Keratinocyte (primary cell): ENCODE results near the gene HEPACAM2. TPM values are rescaled to one million over a fixed set of nuclear protein-coding genes. Genes with fewer than 3 reads are reported as not detected.
A peak's percentile ranks its signal among the peaks of the same experiment; 100 is the strongest.

Source experiments
- DNase-seq: peaks from one replicate; pipeline ENCODE4 v3.0.0-alpha.2; 2011; ENCODE audit warnings: low read depth, missing footprints, low spot score
- FAIRE-seq: peaks from 2 replicates; lab custom pipeline; 2011; peaks lifted over from hg19 to GRCh38; lab: Jason Lieb, UNC
- H2AFZ ChIP-seq: 2 replicates; pipeline ENCODE4 v1.6.0; 2012; ENCODE audit warnings: low read length, control low read depth, inconsistent platforms; ENCODE audit not compliant: control insufficient read depth
- H3K27ac ChIP-seq: 2 replicates; pipeline ENCODE4 v1.5.1; 2011; ENCODE audit warnings: low read length; ENCODE audit not compliant: control insufficient read depth, insufficient read depth
- H3K27me3 ChIP-seq: 3 replicates; pipeline ENCODE4 v1.6.0; 2011; ENCODE audit warnings: low read length; ENCODE audit not compliant: control insufficient read depth, insufficient read depth; ENCODE audit errors: extremely low read depth
- H3K36me3 ChIP-seq, 2 experiments: 2 replicates in 1 of 2; 3 replicates in 1 of 2; pipeline ENCODE4 v1.5.1; 2011; ENCODE audit warnings: low read length in 2 of 2, mild to moderate bottlenecking in 1 of 2; ENCODE audit not compliant: control insufficient read depth in 2 of 2, insufficient read depth in 2 of 2; ENCODE audit errors: extremely low read depth in 1 of 2
- H3K4me1 ChIP-seq: 3 replicates; pipeline ENCODE4 v1.5.1; 2011; ENCODE audit warnings: low read length; ENCODE audit not compliant: control insufficient read depth, insufficient read depth; ENCODE audit errors: extremely low read depth
- H3K4me2 ChIP-seq: 3 replicates; pipeline ENCODE4 v1.6.0; 2011; ENCODE audit warnings: low read depth, low read length; ENCODE audit not compliant: control insufficient read depth, insufficient read depth; ENCODE audit errors: extremely low read depth
- H3K4me3 ChIP-seq, 3 experiments: fragments of 200-600 bp in 1 of 3; sonication (generic) in 1 of 3; 2 replicates in 2 of 3; 3 replicates in 1 of 3; pipeline ENCODE4 v1.5.1; 2011 to 2016; ENCODE audit warnings: low read length in 3 of 3, mild to moderate bottlenecking in 3 of 3, control low read depth in 2 of 3, inconsistent platforms in 1 of 3, low read depth in 1 of 3, mixed read lengths in 1 of 3, mixed run types in 1 of 3, moderate library complexity in 1 of 3; ENCODE audit not compliant: control insufficient read depth in 2 of 3, insufficient read depth in 2 of 3; ENCODE audit errors: extremely low read depth in 1 of 3
- H3K79me2 ChIP-seq: 2 replicates; pipeline ENCODE4 v1.6.0; 2012; ENCODE audit warnings: low read length; ENCODE audit not compliant: control insufficient read depth, insufficient read depth
- H3K9ac ChIP-seq: 3 replicates; pipeline ENCODE4 v1.6.0; 2011; ENCODE audit warnings: low read length; ENCODE audit not compliant: control insufficient read depth, insufficient read depth; ENCODE audit errors: extremely low read depth
- H3K9me1 ChIP-seq: 3 replicates; pipeline ENCODE4 v1.6.0; 2011; ENCODE audit warnings: low read length; ENCODE audit not compliant: control insufficient read depth, insufficient read depth; ENCODE audit errors: extremely low read depth
- H3K9me3 ChIP-seq: 2 replicates; pipeline ENCODE4 v1.5.1; 2012; ENCODE audit warnings: low read depth, low read length; ENCODE audit not compliant: control insufficient read depth
- H4K20me1 ChIP-seq: 3 replicates; pipeline ENCODE4 v1.6.0; 2011; ENCODE audit warnings: low read length; ENCODE audit not compliant: control insufficient read depth, insufficient read depth; ENCODE audit errors: extremely low read depth
- EZH2 ChIP-seq: IDR thresholded peaks from one replicate; pipeline ENCODE4 v1.6.1; 2012; ENCODE audit warnings: inconsistent platforms, mild to moderate bottlenecking, low read length, moderate library complexity
- dilution Hi-C: fragments of 300-500 bp; cut with MboI; formaldehyde crosslinking; loops from one replicate; pipeline ENCODE4 v1.7.0; 2020; ENCODE audit warnings: low sequenced_read_pairs; ENCODE audit not compliant: extremely low pct_ligation_motif_present
- polyA plus RNA-seq, 5 experiments: library from polyadenylated mRNA; depleted of rRNA in 3 of 5; stranded (reverse) in 3 of 5; stranded (forward) in 1 of 5; unstranded in 1 of 5; fragments of >200 nt; gene quantifications; 1 replicate in 1 of 5; 2 replicates in 3 of 5; 3 replicates in 1 of 5; pipeline versions ENCODE4 v1.2.1 to v1.2.3, GENCODE V29; 2011 to 2012; ENCODE audit warnings: missing spikeins in 2 of 5, low read depth in 1 of 5, low replicate concordance in 1 of 5
- TF ChIP-seq, protein P1 (sequence below), 3 experiments: IDR thresholded peaks in 1 of 3; conservative IDR thresholded peaks in 1 of 3; optimal IDR thresholded peaks in 1 of 3; 2 replicates in 2 of 3; 3 replicates in 1 of 3; pipeline versions ENCODE3 to v1.5.1; 2011; ENCODE audit warnings: low read length in 3 of 3, mild to moderate bottlenecking in 3 of 3, moderate library complexity in 2 of 3, control low read depth in 1 of 3, inconsistent platforms in 1 of 3; ENCODE audit not compliant: insufficient read depth in 2 of 3; ENCODE audit errors: extremely low read depth in 1 of 3

HEPACAM2 gene
- polyA plus RNA-seq, 1 donor (not counting 4 experiments of a cell fraction or from before 2014, with no cell fraction given): not detected

DNA sequence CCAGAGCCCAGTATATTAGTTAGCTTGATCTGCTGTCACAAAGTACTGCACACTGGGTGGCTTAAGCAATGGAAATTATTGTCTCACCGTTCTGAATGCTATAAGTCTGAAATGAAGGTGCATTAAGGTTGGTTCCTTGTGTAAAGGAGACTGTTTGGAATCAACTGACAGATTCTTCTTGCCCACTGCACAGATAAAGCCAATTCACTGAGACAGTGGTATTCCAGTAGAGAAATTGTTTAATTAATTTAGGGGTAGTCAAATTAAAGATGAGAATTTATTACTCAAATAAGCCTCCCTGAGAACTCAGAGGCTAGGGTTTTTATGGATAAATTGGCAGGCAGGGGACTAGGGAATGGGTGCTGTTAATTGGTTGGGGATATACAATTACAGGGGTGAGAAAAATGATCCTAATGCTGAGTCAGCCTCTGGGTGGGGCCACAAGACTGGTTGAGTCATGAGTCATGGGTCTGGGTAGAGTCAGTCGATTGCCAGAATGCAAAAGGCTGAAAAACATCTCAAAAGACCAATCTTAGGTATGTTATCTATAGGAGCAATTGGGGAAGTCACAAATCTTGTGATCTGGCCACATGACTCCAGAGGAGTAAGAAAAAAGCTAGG is 54.6 kb downstream of the HEPACAM2 start:
- dilution Hi-C loops: no loop called here
- no peak overlapping the region for H2AFZ ChIP-seq

DNA sequence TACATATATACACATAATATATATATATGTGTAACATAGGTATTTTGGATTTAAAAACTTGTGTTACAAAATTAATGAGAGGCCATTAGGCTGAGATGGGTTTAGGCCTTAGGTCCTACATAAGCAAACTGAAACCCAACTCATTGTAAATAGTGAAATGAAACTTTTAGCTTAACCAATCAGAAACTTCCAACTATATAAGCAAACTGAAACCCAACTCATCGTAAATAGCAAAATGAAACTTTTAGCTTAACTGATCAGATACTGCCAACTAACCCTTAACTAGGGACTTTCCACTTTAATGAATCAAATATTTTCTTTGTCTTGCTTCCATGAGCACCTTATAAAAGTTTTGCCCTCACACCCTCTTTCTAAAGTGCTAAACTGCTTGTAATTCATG is 60.8 kb downstream of the HEPACAM2 start:
- H3K4me3 ChIP-seq: no peak overlapping the region
- no peaks in the 10 kb centered on the region for H3K4me1 ChIP-seq
- dilution Hi-C loops: no loop called here
- DNase-seq (no peak), FAIRE-seq (peak; percentile 66)
- no peak overlapping the region for H3K4me2 ChIP-seq
- H2AFZ ChIP-seq: no peak overlapping the region
- no peaks in the 10 kb centered on the region for H3K9me1 ChIP-seq
- H3K27me3 ChIP-seq: no peaks in the 10 kb centered on the region
- TF ChIP-seq EZH2: no peak
- TF ChIP-seq, protein P1, sequence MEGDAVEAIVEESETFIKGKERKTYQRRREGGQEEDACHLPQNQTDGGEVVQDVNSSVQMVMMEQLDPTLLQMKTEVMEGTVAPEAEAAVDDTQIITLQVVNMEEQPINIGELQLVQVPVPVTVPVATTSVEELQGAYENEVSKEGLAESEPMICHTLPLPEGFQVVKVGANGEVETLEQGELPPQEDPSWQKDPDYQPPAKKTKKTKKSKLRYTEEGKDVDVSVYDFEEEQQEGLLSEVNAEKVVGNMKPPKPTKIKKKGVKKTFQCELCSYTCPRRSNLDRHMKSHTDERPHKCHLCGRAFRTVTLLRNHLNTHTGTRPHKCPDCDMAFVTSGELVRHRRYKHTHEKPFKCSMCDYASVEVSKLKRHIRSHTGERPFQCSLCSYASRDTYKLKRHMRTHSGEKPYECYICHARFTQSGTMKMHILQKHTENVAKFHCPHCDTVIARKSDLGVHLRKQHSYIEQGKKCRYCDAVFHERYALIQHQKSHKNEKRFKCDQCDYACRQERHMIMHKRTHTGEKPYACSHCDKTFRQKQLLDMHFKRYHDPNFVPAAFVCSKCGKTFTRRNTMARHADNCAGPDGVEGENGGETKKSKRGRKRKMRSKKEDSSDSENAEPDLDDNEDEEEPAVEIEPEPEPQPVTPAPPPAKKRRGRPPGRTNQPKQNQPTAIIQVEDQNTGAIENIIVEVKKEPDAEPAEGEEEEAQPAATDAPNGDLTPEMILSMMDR (optimal IDR thresholded peaks at IDR 0.05 in 1 of 3, IDR thresholded peaks at IDR 0.05 in 1 of 3, conservative IDR thresholded peaks at IDR 0.05 in 1 of 3; ENCODE audit: extremely low read depth in 1 of 3, insufficient read depth in 2 of 3, low read length in 3 of 3): no peak
- H3K9ac ChIP-seq: no peak overlapping the region
- no peak overlapping the region for H3K27ac ChIP-seq
- H3K79me2 ChIP-seq: no peaks in the 10 kb centered on the region
- no peaks in the 10 kb centered on the region for H3K36me3 ChIP-seq
- no peaks in the 10 kb centered on the region for H4K20me1 ChIP-seq
- peaks cover 6% of the 10 kb centered on the region for H3K9me3 ChIP-seq

More for the DNA sequence above, 54.6 kb downstream of the HEPACAM2 start:
- FAIRE-seq (no peak), DNase-seq (no peak)
- no peak overlapping the region for H3K4me3 ChIP-seq
- H3K4me2 ChIP-seq: no peak overlapping the region
- no peaks in the 10 kb centered on the region for H3K79me2 ChIP-seq
- no peak overlapping the region for H3K27ac ChIP-seq
- no peaks in the 10 kb centered on the region for H4K20me1 ChIP-seq
- H3K9ac ChIP-seq: no peak overlapping the region
- no peaks in the 10 kb centered on the region for H3K27me3 ChIP-seq
- peaks cover 8% of the 10 kb centered on the region for H3K9me3 ChIP-seq
- no peaks in the 10 kb centered on the region for H3K36me3 ChIP-seq
- TF ChIP-seq, protein P1 (optimal IDR thresholded peaks at IDR 0.05 in 1 of 3, IDR thresholded peaks at IDR 0.05 in 1 of 3, conservative IDR thresholded peaks at IDR 0.05 in 1 of 3; ENCODE audit: extremely low read depth in 1 of 3, insufficient read depth in 2 of 3, low read length in 3 of 3): no peak
- TF ChIP-seq EZH2: no peak
- no peaks in the 10 kb centered on the region for H3K4me1 ChIP-seq
- H3K9me1 ChIP-seq: no peaks in the 10 kb centered on the region
